Body of pancreas (tissue), 4 donors: ENCODE measurements around the gene ODF2.

ENCODE experiments used
- POLR2A ChIP-seq, 3 donors: fragments of 450-650 bp; IDR thresholded peaks; one replicate each; pipeline ENCODE4 v1.6.1; 2016; ENCODE audit warnings: antibody characterized with exemption in 3 of 3, mild to moderate bottlenecking in 2 of 3
- TF ChIP-seq, protein P1 (sequence below), 7 experiments: fragments of 450-650 bp in 4 of 7; fragments of 200-600 bp in 3 of 7; sonication (generic) in 3 of 7; IDR thresholded peaks; one replicate each; pipeline ENCODE4 v1.5.1; 2016 to 2019; ENCODE audit warnings: antibody characterized with exemption in 7 of 7

DNA sequence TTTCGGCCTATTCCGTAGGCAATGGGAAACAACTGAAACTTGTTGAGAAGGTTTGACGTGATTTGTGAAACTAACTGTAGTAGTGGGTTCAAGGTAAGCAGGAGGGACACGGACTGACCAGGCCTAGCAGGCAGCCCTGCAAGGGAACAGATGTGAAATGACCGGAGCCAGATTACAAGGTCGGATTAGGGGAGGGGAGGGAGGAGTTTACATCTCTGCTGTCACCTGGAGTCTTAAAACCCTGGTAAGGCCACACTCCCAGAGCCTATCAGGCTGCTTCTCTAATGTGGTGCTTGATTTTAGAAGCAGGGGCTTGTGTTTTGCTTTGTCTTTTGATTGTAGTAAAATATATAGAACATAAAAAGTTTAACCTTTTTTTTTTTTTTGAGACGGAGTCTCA, 93.1 kb downstream of the ODF2 start:
- TF ChIP-seq, protein P1, sequence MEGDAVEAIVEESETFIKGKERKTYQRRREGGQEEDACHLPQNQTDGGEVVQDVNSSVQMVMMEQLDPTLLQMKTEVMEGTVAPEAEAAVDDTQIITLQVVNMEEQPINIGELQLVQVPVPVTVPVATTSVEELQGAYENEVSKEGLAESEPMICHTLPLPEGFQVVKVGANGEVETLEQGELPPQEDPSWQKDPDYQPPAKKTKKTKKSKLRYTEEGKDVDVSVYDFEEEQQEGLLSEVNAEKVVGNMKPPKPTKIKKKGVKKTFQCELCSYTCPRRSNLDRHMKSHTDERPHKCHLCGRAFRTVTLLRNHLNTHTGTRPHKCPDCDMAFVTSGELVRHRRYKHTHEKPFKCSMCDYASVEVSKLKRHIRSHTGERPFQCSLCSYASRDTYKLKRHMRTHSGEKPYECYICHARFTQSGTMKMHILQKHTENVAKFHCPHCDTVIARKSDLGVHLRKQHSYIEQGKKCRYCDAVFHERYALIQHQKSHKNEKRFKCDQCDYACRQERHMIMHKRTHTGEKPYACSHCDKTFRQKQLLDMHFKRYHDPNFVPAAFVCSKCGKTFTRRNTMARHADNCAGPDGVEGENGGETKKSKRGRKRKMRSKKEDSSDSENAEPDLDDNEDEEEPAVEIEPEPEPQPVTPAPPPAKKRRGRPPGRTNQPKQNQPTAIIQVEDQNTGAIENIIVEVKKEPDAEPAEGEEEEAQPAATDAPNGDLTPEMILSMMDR (IDR thresholded peaks at IDR 0.05): no peak
- no peak for TF ChIP-seq POLR2A (IDR thresholded peaks at IDR 0.05)
